Fibroblast of skin of left biceps (primary cell): ENCODE data around the gene SAMMSON.

Source experiments
- DNase-seq, 2 experiments: peaks; one replicate each; pipeline ENCODE4 v3.0.0-alpha.2; 2013; ENCODE audit warnings: low read depth in 2 of 2

The SAMMSON gene

DNA sequence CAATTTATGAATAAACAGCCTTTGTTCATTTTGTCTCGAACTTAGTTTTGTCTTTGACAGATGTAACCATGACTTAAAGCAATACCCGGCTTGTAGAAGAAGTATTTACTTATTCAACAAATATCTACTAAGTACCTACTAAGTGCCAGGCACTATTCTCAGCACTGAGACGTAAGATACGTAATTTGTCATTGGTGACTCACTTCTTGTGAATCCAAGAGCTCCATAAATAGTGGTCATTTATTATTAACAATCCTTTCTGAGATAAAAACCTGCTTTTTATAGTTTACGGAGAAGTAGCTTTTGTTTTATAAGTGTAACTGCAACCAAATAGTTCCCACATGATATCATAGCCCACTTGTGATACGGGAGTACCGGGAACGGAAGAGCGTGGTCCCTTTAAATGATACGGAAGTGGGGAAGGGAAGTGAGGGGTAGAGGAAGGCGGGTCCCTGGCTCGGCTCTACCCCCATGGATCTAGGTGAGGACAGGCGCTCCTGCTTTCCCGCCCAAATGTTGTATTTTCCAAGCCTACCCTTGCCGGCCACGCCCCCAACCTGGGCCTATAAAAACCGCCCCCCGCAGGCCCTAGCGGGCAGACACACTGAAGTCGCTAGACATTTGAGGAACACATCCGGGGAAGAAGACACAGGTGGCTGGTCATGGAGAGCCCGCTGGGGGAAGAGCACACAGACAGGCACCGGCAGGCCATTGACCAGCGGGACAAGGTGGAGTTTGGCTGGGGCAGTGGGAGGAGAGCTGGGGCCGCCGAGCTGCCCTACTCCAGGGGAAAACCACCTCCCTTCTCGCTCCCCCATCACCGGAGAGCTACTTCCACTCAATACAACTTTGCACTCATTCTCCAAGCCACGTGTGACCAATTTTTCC is at the start of gene SAMMSON:
Gene SAMMSON, plus strand, starts transcription at position 594 of the 888 bp plus-strand sequence.
- DNase-seq, result no peak

DNA sequence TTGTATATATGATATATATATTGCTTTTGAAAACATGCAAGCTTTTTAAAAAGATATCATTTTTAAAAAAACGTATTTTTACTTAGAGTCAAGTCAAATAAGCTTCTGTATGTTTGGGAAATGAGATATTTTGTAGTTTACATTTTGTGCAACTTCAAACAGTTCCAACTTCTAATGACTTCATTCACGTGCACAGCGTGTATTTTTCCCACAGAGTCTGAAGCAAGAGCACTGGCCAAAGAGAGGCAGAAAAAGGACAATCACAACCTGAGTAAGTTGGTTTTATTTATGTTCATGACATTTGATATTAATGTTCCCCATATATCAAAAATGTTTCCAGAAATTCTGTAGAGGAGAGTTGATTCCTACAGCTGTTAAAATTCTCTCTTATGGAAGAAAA is 47.9 kb upstream of the SAMMSON start:
- no peak for DNase-seq

DNA sequence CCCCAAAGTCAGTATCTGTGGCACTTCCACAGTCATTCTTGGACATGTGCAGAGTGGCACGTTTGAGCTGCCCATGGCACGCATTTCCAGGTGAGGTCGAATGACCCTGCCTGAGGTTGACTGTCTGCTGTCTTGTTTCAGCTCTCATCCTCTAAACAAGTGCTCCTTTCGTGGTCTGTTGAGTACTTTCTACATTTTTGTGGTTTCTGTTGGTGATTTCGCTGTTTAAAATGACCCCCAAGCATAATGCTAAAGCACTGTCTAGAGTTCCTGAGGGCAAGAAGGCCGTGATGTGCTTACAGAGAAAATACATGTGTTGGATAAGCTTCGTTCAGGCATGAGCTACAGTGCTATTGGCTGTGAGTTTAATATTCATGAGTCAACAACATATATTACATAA is 40.0 kb upstream of the SAMMSON start:
- DNase-seq, result no peak

DNA sequence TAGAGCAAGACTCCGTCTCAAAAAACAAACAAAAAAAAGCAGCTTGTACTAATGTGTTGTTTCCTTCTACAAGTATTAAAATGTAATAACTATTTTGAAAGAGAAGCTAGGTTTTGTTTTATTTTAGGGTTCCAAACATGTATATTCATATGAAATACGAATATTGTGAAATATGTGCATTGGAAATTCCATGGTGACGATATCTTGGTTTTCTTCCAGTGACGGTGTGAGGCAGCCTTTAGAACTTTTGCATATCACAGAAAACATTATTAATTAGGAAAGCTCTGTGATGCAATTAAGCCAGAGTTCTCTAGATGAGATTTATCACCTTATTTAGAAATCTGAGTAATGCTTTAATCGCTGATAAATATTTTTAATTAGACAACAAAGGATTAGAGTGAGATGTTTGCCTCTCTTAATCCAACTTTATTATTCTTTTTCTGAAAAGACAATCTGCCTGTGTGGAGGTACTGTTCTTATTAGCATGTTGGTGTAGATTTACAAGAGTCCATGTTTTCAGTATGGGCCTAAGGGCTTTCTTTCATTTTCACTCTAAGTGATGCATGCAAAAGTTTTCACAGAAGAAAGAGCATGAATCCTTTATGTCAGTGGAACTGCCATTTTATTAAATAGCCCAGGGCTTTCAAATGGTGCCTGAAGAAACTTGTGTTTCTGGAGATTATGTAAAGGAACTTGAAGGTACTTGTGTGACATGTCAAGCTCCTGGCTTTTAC is 37.7 kb upstream of the SAMMSON start:
- no peak for DNase-seq

DNA sequence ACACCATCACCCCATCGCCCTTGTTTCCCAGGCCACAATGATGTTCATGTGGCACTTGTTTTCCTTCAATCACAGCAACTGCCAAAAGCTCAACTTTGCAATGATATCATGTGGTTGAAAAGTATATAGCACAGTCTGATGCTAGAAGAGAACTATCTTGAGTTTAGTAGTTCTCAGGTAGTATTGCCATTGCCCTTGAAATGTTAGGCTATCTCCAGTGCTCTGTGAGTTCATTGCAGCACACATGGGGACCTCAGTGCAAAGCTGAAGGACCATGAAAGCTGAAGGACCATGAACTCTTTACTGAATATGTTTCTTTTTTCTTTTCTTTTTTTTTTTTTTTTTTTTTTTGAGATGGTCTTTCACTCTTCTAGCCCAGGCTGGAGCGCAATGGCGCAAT is 35.9 kb upstream of the SAMMSON start:
- no peak for DNase-seq

DNA sequence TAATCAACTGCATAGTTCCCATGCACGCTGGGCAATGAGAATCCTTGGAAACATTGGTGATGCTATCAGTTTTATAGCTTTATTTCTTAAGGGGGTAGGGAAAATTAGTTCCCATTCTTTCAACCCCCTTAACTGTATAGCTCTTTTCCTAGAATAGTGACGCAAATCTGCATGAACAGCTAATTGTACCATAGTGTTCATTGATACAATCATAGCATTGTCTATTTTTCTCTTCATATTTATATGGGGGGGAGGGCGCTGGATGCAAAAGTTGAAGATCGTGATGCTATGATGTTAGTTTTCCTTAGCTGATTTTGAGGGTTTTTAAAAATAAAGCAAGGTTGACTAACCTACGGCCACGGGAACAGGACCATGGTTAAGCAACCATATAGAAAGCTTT is 32.4 kb upstream of the SAMMSON start:
- no peak for DNase-seq

DNA sequence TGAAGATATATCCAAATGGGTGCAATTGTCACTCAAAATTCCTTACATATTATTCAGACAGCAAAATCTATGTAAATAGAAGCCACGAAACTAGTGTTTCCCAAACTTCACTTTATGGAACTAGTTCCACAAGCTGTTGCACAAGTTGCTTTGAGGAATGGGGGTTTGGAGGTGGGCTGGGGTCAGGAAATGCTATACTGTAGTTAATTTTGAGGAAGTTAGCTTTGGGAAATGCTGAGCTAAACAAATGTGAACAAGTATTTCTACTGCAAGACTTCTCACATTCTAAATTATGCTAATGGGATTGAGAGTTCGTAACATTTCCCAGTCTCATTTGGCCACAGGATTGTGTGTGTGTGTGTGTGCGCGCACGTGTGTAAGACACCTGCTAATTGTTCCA is 28.7 kb upstream of the SAMMSON start:
- no peak for DNase-seq

DNA sequence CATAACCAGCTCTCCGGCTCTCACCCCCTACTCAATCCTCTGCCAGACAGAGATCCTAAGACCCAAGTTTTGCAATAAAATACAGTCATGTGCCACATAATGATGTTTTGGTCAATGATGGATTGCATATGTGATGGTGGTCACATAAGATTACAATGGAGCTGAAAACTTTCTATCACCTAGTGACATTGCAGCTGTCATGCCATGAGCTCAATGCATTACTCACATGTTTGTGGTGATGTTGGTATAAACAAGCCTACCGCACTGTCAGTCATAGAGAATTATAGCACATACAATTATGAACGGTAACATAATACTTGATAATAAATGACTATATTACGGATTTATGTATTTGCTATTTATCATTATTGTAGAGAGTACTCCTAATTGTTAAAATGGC is 26.9 kb upstream of the SAMMSON start:
- DNase-seq, result no peak

DNA sequence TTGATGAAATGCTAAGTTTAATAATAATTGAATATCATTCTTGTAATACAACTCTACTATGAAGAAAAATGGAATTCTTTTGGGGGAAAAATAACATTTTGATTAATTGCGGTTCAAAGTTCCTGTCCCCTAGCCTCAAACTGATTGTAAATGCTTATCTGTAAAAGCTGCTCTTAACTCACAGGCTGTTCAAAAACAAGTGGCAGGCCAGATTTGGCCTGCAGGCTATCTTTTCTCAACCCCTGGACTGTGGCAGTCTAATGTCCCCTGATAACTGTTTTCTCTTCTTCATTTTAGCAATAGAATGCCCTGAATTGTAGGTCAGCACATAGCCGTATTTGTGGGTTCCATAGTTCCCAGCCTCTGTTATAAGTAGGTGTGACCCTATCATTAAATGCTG is 23.5 kb upstream of the SAMMSON start:
- no peak for DNase-seq

DNA sequence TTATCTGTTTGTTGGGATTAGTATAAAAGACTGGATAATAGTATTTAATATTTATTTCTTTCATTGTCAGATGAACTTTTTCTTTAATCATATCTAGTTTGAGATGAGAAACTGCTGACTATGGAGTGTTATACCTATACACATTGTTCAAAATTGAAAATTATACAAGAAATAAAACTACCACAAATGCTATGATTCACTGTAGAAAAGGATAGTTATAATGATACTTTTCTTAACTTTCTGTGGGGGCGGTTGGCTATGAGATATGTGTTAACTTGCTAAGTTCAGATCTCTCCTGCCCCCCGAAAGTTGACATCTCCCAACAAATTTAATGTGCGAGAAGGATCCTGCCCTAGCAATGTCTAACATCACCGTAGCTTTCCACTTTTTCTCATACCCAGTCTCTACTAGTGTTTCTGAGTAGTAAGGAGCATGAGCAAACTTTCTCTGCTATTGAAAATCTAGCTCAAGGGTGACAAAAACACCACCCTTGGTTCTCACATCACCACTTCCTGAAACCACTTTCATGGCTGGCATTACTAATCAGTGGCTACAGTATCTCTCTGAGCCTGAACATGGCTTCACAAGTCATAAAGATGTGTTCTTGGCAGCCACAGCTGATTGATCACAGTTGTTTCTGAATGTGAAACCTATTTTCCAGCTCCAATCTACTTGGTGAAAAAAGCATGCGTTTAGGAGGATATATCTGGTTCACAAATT is 15.8 kb upstream of the SAMMSON start:
- no peak for DNase-seq

DNA sequence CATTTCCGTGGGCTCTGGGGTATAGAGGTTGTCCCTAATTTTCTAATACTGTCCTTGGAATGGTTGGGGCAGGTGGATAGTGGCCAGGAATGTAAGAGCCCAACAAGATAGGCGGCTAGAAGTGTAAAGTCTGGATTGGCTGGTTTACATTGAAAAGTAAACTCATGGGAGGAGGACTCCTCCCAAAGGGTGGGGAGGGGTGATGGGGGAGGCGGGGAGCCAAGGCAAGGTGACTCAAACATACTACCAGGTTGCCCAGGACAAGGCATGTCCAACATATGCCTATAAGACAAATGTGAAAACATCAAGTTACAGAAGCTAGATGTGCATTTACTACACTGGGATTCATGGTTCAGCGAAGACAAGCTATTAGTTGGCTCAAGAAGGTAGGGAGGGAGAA is 14.3 kb upstream of the SAMMSON start:
- no peak for DNase-seq

DNA sequence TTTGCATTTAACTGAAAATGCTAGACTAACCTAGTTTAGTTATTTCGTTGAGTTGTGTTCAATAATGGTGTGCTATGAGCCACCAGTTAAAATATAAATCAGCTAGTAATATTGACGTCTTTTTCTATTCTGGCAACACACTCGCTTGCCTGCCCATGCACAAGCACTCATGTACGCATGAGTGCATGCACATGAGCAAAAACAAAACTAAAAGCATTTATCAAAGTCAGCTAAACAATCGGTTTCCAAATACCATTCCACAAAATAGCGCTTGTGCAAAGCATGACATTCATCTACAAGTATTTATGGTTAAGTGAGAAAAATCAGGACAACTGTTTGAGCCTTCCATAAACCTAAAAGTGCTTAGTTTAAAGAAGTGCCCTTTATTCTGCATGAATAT is 13.1 kb upstream of the SAMMSON start:
- no peak for DNase-seq

DNA sequence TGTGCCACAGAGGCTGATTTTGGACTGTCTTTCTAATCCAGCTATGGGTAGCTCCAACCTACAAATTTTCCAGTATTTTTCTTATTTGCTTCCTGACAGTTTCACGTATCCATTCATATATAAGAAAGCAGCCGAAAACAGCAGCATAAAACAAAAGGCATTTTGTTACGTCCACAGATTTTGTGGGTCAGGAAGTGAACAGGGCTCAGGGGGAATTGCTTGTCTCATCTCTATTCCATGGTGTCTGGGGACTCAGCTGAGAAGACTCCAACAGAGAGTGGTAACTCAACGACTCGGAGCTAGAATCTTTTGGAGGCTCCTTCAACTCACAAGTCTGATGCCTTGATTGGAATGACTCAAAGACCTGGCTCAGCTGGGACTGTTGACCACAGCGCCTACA is 11.7 kb upstream of the SAMMSON start:
- no peak for DNase-seq

DNA sequence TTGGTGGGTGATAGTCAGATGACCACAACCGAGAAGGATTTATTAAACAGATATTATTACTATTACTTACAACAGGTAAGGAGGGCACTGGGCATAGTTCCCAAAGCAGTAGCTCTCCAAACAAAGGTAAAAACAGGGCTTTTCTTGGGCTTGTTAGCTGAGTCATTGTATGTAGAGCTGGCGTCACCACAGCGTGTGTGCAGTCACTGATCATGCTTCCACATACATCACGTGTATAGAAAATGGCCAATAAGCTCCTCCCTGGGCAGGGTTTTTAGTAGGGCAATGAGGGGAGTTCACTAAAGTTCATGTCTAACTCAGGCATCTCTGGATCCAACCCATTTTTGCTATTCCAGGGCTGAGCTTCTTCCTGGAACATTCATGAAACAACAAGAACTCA is 5.8 kb upstream of the SAMMSON start:
- DNase-seq, result no peak

DNA sequence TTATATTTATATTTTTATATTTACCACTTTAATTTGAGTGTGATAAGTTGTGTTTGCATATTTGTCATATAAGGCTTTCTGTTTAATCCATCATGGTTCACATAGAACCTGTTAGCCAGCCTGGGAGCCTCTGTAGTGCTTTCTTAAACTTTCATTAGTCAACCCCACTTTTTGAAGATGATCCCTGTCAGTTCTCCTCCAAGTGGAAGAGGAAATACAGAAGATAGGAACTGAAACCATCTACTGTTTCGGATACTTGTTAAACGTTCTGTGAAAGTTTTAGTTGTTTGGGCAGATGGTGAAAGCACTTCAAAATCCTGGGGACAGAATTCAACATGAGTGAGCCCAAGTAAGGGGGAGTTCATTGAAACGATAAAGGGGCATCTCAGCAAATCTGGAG is 4.6 kb upstream of the SAMMSON start:
- no peak for DNase-seq

DNA sequence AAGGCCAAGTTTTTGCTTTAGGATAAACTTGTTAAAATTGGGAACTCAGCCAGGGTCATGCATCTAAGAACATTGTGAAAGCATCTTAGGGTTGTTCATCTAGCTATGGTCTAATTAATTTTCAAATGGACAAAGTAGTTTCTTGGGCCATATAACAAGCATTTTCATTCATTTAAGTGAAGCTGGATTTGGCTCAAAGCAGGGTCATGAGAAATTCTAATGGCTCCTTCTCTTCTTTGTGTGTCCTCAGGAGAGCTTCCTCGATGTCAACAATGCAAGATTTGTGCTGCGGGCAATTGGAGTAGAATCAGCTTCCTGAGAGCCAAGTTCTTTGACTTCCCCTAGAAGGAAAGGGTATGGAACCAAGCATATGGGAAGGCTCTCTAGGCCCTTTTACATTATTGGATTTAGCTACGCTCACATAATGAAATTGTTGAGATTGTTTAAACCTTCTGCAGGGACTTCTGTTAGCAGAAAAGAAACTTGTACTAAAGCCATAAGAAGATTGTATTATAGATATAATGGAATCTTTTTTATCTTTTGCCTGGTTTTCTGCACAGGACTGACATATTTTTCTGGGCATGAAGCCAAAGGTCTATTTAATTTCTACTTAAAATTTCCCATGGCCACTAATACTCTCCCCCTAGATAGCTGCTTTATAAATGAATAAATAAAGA is 1.8 kb upstream of the SAMMSON start:
- no peak for DNase-seq

DNA sequence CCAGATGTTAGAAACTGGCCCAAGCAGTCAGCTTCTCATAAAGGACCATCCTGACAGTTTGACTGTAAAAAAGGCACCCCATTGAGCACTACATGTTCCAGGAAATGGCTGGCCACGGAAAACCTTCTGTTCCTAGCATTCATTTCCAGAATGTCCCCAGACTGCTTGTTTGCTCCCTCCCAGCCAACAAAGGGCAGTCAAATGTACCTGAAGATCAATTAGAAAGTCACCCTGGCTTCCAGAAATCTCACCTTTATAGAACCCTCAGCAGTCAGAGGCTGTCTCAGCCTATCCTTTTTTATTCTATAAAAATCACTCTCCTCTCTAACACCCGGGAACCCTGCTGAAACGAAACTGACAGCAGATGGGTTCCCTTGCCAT is 784 bp upstream of the SAMMSON start:
- DNase-seq, result no peak

DNA sequence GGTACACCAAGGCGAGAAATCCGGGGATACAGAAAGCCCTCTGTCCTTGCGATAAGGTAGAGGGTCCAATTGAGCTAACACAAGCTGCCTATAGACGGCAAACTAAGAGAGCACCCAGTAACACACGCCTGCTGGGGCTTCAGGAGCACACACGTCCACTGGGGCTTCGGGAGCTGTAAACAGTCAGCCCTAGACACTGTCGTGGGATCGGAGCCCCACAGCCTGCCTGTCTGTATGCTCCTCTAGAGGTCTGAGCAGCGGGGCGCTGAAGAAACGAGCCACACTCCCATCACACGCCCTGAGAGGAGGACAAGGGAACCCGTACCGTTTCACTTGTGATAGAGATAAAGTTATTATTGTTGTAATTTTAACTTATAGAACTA is 486 bp downstream of the SAMMSON start:
- DNase-seq, result no peak

DNA sequence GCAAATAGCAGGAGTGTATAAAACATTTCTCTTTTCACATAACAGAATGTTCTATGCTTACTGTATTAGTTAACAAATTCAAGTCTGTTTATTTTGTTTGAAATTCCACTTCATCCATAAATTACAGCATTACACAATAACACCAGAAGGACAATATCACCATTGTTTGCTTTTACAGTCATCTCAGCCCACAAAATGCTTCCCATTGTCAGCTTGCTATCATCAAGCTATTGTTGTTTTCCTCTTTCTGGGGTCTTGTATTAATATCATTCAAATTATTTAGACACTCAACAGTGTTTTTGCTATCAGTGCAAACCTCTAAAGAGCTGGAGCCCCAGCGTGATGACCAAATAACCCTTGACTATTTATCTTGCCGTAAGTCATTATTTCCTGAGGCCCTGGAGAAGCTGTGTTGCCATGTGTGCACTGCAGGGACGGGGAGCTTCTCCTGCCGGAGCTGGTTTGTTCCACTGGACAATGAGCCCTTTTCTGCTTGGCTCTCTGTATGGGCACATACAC is 1.1 kb downstream of the SAMMSON start:
- DNase-seq, result no peak

DNA sequence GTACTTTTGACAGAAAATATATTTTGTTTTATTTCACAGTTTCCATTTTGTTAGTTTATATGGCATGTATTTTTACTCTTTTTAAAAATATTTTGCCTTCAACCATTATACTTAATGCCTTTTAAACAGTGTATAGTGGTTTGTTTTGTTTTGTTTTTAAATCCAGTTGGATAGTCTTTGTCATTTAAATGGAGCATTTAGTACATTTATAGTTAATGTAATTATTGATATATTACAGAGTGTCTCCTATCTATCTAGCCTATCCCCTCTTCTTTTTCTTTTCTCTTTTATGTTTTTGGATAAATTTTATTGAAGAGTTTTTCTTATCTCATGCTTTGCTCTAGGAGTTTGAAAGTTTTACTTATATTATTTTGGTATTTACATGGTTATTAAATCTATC is 3.6 kb downstream of the SAMMSON start:
- no peak for DNase-seq

DNA sequence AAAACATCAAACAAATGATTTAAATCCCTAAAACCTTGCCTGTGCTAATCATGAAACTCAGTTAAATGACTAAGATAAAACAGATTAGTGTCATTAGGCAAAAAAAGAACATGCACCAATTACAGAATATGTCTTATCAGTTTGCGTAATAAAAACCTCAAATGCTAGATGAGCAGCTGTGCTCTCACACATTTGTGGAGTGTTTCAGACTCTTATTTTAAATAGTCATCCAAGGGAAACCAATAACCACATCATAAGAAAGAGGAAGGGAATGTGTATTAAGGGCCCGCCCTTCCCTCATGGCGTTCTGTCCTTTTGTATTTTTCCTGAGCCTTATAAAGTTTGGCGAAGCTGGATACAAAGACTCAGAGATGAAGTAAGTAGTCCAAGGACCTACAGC is 6.6 kb downstream of the SAMMSON start:
- DNase-seq, result no peak

DNA sequence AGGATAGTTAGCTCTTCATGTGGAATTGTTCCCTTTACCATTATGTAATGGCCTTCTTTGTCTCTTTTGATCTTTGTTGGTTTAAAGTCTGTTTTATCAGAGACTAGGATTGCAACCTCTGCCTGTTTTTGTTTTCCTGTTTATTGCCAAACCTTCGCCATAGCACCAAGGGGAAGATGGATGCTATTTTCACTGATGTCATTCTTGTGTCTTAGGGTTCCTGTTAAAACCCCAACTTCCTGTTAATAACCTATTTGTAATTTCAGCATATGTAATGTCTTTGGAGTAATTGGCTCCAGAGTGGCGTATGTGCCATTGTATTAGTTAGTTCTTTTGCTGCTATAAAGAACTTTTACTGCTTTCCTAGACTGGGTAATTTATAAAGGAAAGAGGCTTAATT is 10.8 kb downstream of the SAMMSON start:
- no peak for DNase-seq
